K562 (cell line): ENCODE measurements around the gene SSU72. TPM values are rescaled to one million over a fixed set of nuclear protein-coding genes. Genes with fewer than 3 reads are reported as not detected.
A peak's percentile ranks its signal among the peaks of the same experiment; 100 is the strongest.

Experiments
- ATF7 ChIP-seq: fragments of 450-650 bp; IDR thresholded peaks from 2 replicates; pipeline ENCODE4 v1.7.1; 2014; ENCODE audit warnings: mild to moderate bottlenecking, moderate library complexity
- BACH1 ChIP-seq: fragments of 200-800 bp; sonication (Bioruptor generic); IDR thresholded peaks from 2 replicates; pipeline ENCODE4 v1.6.1; 2016; ENCODE audit warnings: missing genetic modification characterization, missing compliant biosample characterization
- BRD4 ChIP-seq: fragments of 200-600 bp; sonication (generic); IDR thresholded peaks from 2 replicates; pipeline ENCODE4 v1.6.1; 2017; ENCODE audit warnings: inconsistent platforms
- CBX8 ChIP-seq: fragments of 200-600 bp; sonication (generic); IDR thresholded peaks from 2 replicates; pipeline ENCODE4 v1.6.1; 2012; ENCODE audit warnings: borderline replicate concordance, mixed run types, low read depth, mild to moderate bottlenecking, moderate library complexity, mixed read lengths, low read length, control low read depth, inconsistent platforms; ENCODE audit not compliant: poor library complexity, severe bottlenecking; ENCODE audit errors: extremely low read depth
- CREB3L1 ChIP-seq: fragments of 450-650 bp; IDR thresholded peaks from 2 replicates; pipeline ENCODE4 v1.6.1; 2014; ENCODE audit warnings: low read depth, mild to moderate bottlenecking, moderate library complexity, borderline replicate concordance
- EGR1 ChIP-seq: fragments of 450-650 bp; conservative IDR thresholded peaks from 2 replicates; pipeline ENCODE4 v1.6.1; 2017; ENCODE audit warnings: mild to moderate bottlenecking
- EP400 ChIP-seq: fragments of 450-650 bp; IDR thresholded peaks from 2 replicates; pipeline ENCODE4 v1.6.1; 2017; ENCODE audit warnings: antibody characterized with exemption, mild to moderate bottlenecking, moderate library complexity
- KDM2B ChIP-seq: fragments of 250-450 bp; sonication (Bioruptor Pico); IDR thresholded peaks from 2 replicates; pipeline ENCODE4 v1.8.0; 2021; ENCODE audit warnings: mild to moderate bottlenecking, moderate library complexity
- MCM2 ChIP-seq: fragments of 450-650 bp; IDR thresholded peaks from 2 replicates; pipeline ENCODE4 v1.6.1; 2017; ENCODE audit warnings: low read depth, mild to moderate bottlenecking
- POLR3A ChIP-seq: IDR thresholded peaks from 2 replicates; pipeline ENCODE4 v1.6.1; 2011; ENCODE audit warnings: borderline replicate concordance, mild to moderate bottlenecking, moderate library complexity; ENCODE audit not compliant: insufficient read length, insufficient read depth; ENCODE audit errors: extremely low read depth
- RBBP5 ChIP-seq: fragments of 200-600 bp; sonication (generic); IDR thresholded peaks from 2 replicates; pipeline ENCODE4 v1.6.1; 2012; ENCODE audit warnings: borderline replicate concordance, mild to moderate bottlenecking, low read length, control low read depth, inconsistent platforms; ENCODE audit not compliant: insufficient read depth, poor library complexity, severe bottlenecking
- RERE ChIP-seq: sonication (generic); formaldehyde crosslinking; IDR thresholded peaks from 2 replicates; pipeline ENCODE4 v1.8.0; 2023; ENCODE audit warnings: missing genetic modification reagents, mild to moderate bottlenecking, borderline replicate concordance
- SRF ChIP-seq, 2 experiments: fragments of 250-450, 450-650 bp in 1 of 2; sonication (Bioruptor Pico) in 1 of 2; sonication (generic) in 1 of 2; formaldehyde crosslinking; IDR thresholded peaks; 2 replicates each; pipeline versions ENCODE4 v1.5.0 to v1.5.1; 2020 to 2022; ENCODE audit warnings: mild to moderate bottlenecking in 1 of 2, missing genetic modification reagents in 1 of 2
- ZHX1 ChIP-seq: fragments of 150-350 bp; conservative IDR thresholded peaks from 2 replicates; pipeline ENCODE4 v1.6.1; 2014; ENCODE audit warnings: low read length
- ZNF253 ChIP-seq: fragments of 250-450 bp; sonication (Bioruptor Pico); conservative IDR thresholded peaks from 2 replicates; pipeline ENCODE4 v1.6.1; 2021; ENCODE audit warnings: mild to moderate bottlenecking
- ZNF263 ChIP-seq: sonication (generic); formaldehyde crosslinking; IDR thresholded peaks from 2 replicates; pipeline ENCODE4 v1.8.0; 2022; ENCODE audit warnings: mild to moderate bottlenecking, missing genetic modification reagents, borderline replicate concordance
- ZNF75A ChIP-seq: fragments of 450-650 bp; formaldehyde crosslinking; IDR thresholded peaks from 2 replicates; pipeline ENCODE4 v1.4.0; 2020; ENCODE audit warnings: mild to moderate bottlenecking
- polyA plus RNA-seq, 8 experiments: library from polyadenylated mRNA; depleted of rRNA in 4 of 8; stranded (reverse) in 5 of 8; unstranded in 3 of 8; fragments of >200 nt; fragmentation: Nextera tagmentation in 2 of 8; fragmentation: Illumina TruSeq in 1 of 8; extraction: Ambion mirVana in 2 of 8; extraction: Trizol in 1 of 8; gene quantifications; 2 replicates each; pipeline versions ENCODE4 v1.2.1 to v1.2.3, GENCODE V29; 2011 to 2014; ENCODE audit warnings: inconsistent platforms in 1 of 8, missing spikeins in 1 of 8
- total RNA-seq, 7 experiments: library from RNA; depleted of rRNA in 6 of 7; stranded (reverse); fragments of >200 nt in 6 of 7; fragmentation: Illumina TruSeq in 2 of 7; extraction: Trizol in 2 of 7; gene quantifications; 2 replicates each; pipeline versions ENCODE4 v1.2.1 to v1.2.3, GENCODE V29; 2011 to 2021; ENCODE audit warnings: low replicate concordance in 1 of 7

Gene SSU72
- total and polyA plus RNA-seq, 9 of the 15 experiments (the other 6 are each of a cell fraction or from before 2014, with no cell fraction given): 70.8 to 201 (median 94.6) TPM

GRCh38 chr1:1615256-1616044 lies 40.8 kb upstream of the SSU72 start, which contains the start of gene MIB2 (continued):
- TF ChIP-seq ATF7: peak; percentile 85
- no peak for TF ChIP-seq POLR3A
- TF ChIP-seq ZHX1: no peak
- TF ChIP-seq KDM2B (CRISPR knock-in tag): 0 out of 2 replicates have a peak, but pooled peaks have one; percentile 13
- no peak for TF ChIP-seq BACH1
- no peak for TF ChIP-seq ZNF263 (CRISPR knock-in tag)
- no peak for TF ChIP-seq ZNF253 (CRISPR knock-in tag)
- no peak for TF ChIP-seq ZNF75A (CRISPR knock-in tag)
- TF ChIP-seq MCM2: no peak
- peak; percentile 83 for TF ChIP-seq RBBP5
- peak; percentile 94; the same call in 1 of the 2 replicates for TF ChIP-seq EP400
- TF ChIP-seq RERE: no peak
- TF ChIP-seq CBX8: no peak
- peak in 1 of 2 experiments; percentile 84; a peak in 2 of 4 replicates for TF ChIP-seq SRF (CRISPR knock-in tag; IDR thresholded peaks at IDR 0.05)
- peak; percentile 96 for TF ChIP-seq CREB3L1
- peak; percentile 100 for TF ChIP-seq EGR1
- peak; percentile 86; the same call in 1 of the 2 replicates for TF ChIP-seq BRD4
